Islet precursor cell (in vitro differentiated cells): ENCODE data around the gene MOXD1.
"Not testable (repeated sequence)": the region's sequence is repeated elsewhere in the genome, so short reads cannot be mapped to it uniquely, and the experiment has no call there.

Experiments used
- DNase-seq: peaks from one replicate; pipeline ENCODE4 v3.0.0-alpha.2; 2018

MOXD1 gene

GRCh38 chr6:132395015-132395597 is 6.2 kb downstream of the MOXD1 start:
- no peak for DNase-seq

GRCh38 chr6:132392792-132393191 is 8.5 kb downstream of the MOXD1 start:
- DNase-seq = no peak

- no peak for DNase-seq
Observed at GRCh38 chr6:132392270-132392646, 9.0 kb downstream of the MOXD1 start.

DNA sequence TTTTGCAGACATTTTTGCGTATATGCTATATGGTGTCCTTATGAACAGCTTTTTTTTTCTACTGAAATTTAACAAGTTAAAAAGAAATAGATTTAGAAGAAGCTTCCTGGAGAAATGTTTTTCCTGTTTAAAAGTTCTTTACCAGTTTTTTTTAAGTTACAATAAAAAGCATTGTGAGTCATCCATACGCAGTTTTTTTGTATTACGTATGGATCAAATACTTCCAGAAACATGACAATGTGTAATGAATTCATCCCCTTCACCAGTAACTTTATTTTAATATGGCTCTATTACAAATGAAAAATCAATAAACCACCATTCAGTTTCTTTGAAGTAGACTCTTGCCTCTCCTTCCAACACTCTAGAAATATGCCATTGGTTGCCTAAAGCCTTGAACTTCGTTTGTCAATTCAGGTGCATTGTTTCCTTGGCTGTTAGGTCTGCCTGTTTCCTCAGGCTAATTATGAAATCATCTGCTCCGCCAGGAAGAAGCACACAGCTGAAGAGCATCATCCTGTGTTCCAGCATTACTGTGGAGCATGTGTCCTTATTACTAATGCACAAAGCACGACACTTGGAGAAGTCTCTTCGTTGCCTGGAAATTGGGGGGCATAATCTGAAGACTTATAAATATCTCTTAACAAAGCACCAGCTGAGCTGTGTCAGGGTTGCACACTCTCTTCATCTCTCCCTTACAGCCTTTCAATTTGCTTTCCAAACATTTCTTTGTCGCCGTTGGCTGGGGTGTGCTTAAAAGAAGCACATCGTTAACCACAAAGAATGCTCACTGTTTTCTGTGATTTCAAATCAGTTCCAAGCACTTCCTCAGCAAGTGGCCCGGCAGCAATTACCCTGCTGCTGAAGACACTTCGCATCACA is 9.6 kb downstream of the MOXD1 start:
- peak; percentile 59 for DNase-seq

DNA sequence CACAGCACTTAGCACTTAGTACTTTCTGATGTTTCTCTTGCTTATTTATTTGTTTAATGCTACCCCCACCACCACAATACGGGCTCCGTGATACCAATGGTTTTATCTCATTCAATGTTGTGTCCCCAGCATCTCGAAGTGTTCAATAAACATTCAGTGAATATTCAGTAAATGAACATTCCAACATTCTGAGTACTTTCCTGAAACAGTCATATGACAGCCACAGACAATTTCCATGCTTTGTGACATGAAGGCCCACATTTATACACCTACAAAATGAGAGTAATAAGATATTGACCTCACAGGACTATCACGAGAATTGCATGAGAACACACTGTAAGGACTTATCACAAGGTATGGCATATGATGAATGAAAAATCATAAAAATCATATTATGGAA is 10.8 kb downstream of the MOXD1 start:
- DNase-seq = no peak

GRCh38 chr6:132390017-132390416 is 11.3 kb downstream of the MOXD1 start:
- DNase-seq = no peak

GRCh38 chr6:132388291-132388690 is 13.0 kb downstream of the MOXD1 start:
- no peak for DNase-seq

DNA sequence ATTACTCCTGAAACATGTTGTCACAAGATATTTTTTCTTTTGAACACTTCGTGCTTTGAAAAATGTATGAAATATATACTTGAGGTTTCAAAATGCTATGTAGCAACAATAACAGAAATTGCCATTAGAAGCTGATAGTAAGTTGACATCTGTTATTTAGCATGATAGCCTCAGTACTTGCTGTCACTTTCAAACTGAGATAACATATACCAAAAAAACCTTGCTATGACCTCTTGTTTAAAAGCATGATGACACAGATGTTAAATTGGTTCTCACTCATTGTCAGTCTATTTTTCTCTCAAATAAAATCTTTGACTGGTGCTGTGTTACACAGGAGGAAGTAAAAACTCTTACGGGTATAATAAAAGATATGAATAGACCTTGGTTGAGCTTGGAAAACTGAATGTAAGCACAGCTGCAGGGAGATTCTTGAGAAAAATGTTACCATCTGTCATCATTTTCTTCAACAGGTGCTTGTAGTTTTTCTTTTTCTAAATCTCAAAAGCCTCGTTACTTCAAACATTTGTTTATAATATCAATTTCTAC is 18.6 kb downstream of the MOXD1 start:
- DNase-seq = no peak

- DNase-seq = no peak
Observed at GRCh38 chr6:132381381-132381780, 19.9 kb downstream of the MOXD1 start.

DNA sequence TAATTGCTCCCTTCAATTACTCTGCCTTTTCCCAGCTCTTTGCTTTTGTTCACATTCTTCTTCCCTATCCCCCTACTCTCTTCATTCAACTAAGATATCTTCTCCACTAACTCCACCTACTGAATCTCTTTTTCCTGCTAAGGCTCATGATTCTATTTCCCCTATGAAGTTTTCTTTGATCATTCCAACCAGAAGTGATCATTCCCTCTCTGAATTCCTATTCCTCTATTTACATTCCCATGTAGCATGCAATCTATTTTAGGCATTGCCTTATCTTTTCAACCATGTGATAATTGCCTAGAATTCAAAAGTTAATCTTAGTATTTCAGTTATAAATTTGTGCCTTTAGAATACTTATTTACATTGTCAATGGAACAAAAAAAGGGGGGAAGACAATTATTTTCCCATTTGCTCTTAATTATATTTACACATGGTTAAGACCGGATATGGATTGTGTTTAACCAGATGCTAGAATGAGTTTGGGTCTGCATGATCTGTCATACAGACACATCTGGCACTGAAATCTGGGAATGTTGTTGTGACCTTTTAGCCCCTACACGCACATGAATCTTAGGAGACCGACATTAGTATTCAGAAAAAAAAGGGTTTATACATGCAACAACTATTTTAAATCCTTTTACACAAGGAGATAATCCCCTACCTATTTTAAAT is 20.8 kb downstream of the MOXD1 start:
- no peak for DNase-seq

- no peak for DNase-seq
Observed at GRCh38 chr6:132369526-132369925, 31.7 kb downstream of the MOXD1 start.

DNA sequence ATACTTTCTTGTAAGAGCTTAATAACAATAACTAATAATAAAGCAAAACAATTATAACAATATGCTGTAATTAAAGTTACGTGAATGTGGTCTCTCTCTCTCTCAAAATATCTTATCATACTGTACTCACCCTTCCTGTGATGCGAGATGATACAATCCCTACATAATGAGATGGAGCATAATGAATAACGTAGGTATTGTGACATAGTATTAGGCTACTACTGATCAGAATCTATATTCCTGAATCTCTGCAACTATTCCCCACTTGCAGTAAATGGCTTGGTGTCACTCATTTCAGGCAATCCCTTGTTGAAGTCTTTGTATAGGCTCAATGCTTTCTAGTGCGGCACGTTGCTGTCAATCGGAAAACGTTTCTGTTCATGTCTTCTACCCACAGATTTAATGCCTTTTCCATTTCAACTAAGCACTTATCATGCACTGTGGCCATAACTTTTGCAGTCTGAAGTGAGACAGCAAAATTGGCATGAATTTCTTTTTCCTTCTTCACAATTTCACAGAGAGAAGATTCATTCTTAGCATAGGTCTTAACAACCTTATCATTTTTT is 32.3 kb downstream of the MOXD1 start:
- no peak for DNase-seq

DNA sequence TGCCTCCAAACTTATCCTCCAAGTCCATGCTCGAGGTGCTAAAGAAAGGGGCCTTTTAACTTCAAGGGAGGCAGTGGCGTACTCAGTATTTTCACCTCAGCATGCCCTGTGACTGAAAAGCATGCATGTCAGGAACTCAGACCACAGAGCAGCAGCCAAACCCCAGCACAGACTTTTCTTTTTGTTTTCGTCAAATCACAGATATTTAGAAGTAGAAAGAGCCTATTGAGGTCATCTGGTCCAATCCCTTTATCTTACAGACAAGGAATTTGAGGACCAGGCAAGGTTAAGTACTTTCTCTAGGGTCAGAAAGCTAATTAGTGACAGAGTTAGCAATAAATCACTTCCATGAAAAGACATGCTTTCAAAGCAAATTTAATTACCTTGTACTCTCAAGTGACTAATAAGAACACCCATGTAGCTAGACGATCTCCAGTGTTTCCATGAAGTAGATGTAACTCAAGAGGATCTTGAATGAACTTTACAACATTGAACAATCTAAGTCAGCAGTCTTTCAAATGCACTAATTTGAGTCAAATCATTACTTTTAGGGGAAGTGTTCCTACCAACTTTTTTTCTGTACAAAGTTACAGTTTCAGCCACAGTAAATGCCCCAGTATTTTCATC is 35.9 kb downstream of the MOXD1 start:
- DNase-seq = peak; percentile 90

DNA sequence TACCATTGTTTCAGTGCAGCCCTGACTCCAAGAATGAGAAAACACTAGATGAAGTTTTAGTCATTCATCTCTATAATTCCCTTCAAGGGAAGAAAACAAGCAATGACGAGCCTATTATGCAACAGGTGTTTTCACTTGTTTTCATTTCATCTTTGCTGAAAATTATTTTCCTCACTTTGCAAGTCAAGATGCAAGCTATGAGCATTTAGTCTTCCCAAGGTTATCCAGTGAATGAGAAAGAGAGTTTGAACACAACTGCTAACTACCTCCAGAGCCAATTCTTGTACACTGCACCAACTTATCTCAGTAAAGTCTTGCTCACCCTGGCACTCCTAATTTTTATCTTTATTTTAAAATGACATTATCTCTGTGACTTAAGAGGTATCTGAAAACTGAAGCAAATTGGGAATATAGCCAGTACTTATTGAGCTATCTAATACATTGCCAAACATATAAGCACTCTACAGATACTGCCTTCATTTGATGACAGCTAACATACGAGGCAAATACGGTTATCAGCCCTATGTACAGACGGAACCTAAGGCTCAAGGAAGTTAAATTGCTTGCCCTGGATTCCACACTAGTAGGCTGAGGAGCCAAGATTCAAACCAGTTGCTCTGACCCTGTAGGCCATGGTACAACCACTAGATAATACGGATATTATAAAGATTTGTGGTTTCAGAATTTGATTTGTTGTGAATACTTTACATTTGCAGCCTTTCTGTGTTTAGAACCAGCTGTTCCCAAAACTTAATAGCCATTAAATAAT is 36.8 kb downstream of the MOXD1 start:
- no peak for DNase-seq

- no peak for DNase-seq
Observed at GRCh38 chr6:132362442-132363185, 38.7 kb downstream of the MOXD1 start.

GRCh38 chr6:132361101-132361500 is 40.2 kb downstream of the MOXD1 start:
- DNase-seq = no peak

DNA sequence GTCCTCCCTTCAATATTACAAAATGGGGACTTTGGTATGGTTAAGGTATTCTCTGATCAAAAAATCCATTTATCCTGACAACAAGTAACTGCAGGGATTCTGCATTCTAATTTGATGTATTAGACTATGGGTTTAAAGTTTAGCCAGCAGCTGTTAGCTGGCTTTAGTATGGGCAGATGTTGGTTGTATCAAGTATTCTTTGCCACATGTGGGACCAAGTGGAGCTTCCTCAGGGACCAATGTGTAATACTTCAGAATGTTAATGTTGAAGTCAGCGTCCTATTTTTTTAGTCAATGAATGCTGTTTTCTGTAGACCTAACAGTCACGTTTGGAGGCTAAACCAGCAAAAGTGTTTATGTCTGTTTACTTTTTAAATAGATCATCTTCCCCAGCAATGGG is 41.4 kb downstream of the MOXD1 start:
- no peak for DNase-seq

GRCh38 chr6:132357120-132357519 is 44.2 kb downstream of the MOXD1 start:
- DNase-seq = no peak

DNA sequence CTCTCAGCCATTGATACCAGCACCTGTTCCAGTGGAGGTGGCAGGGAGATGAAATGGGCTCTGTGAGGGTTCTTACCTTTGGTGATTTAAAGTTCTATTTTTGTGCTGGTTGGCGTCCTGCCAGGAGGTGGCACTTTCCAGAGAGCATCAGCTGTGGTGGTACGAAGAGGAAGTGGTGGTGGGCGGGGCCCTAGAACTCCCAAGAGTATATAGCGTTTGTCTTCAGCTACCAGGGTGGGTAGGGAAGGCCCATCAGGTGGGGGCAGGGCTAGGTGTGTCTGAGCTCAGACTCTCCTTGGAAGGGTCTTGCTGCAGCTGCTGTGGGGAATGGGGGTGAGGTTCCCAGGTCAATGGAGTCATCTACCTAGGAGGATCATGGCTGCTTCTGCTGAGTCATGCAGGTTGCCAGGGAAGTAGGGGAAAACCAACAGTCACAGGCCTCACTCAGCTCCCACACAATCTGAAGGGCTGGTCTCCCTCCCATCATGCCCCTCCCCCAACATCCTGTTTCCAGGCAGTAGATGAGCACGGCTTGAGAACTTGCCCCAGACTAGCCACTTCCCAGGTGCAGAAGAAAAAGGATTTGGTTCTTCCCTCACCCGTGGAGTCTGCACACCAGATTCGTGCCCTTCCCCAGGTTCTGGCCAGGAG is 46.6 kb downstream of the MOXD1 start:
- DNase-seq = no peak

DNA sequence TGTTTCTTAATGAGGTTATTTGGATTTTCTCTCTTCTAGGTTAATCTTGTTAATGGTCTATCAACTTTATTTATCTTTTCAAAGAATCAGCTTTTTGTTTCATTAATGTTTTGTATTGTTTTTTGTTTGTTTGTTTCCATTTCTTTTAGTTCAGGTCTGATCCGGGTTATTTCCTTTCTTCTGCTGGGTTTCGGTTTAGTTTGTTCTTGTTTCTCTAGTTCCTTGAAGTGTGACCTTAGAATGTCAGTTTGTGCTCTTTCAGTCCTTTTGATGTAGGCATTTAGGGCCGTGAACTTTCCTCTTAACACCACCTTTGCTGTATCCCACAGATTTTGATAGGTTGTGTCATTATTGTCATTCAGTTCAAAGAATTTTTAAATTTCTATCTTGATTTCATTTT is 49.3 kb downstream of the MOXD1 start:
- not testable (repeated sequence) for DNase-seq

GRCh38 chr6:132348231-132348630 is 53.0 kb downstream of the MOXD1 start:
- no peak for DNase-seq
